ENCODE data around the gene DENND1B.
A peak's percentile ranks its signal among the peaks of the same experiment; 100 is the strongest.
"Not testable (repeated sequence)": the region's sequence is repeated elsewhere in the genome, so short reads cannot be mapped to it uniquely, and the experiment has no call there.

The DENND1B gene

DNA sequence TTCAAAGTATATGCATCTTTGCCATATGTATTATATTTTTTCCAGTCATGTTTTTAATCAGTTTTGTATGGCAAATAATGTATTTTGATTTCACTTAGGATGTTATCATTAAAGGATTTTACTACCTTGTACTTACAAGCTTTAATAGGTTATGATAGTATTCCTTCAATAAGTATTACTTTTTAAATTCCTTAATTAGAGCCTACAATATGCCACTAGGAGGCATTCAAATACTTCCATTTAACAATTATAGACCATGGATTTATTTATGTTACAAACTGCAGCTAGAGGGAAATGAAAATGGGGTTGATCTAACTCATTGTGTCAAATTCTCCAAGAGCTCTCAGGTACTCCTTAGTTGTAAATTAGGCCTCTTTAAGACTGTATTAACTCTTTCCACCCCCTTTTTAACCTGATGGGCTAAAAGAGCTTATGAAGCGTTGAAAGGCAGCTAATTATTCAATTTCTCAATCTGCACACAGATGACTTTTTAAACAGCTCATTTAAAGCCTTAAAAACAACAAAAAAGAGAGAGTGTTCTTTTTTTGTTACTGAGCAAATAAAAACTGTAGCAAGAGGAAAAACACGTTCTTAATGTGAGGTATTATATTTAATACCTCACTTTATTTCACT lies 156.2 kb downstream of the DENND1B start:
- peak; percentile 31 for DNase-seq

DNA sequence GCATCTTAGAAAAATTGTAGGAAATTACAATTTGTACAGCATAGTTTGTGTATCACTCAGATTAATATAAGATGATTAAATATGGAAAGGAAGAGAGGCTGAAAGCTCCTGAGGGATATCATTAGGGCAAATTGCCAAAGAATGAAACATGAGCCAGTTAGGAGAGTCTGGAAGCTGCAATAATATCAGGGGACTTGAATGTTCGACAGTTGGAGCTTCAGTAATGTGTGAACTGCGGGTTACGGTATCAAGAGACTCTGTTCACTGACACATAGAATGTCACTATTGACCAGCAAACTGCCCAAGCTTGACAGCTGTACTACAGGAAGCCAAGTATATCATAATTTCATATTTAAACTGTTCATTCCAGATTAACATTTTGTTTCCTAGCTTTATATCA lies 157.2 kb downstream of the DENND1B start:
- DNase-seq, result peak; percentile 1

DNA sequence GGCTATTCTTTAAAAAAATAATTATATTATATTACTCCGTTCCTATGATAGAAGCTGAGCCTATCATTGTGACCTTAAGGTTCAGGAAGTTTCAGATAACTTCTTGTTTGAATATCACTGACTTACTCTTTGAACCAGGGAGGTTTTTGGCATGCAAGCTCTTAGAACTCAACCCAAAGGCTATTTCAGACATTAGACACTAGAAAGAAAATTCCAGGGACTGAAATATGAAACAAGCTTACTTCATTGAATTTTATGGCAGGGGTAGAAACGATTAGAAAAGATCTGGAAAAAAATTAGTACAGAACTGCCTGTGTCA lies 159.6 kb downstream of the DENND1B start:
- DNase-seq, result no peak

DNA sequence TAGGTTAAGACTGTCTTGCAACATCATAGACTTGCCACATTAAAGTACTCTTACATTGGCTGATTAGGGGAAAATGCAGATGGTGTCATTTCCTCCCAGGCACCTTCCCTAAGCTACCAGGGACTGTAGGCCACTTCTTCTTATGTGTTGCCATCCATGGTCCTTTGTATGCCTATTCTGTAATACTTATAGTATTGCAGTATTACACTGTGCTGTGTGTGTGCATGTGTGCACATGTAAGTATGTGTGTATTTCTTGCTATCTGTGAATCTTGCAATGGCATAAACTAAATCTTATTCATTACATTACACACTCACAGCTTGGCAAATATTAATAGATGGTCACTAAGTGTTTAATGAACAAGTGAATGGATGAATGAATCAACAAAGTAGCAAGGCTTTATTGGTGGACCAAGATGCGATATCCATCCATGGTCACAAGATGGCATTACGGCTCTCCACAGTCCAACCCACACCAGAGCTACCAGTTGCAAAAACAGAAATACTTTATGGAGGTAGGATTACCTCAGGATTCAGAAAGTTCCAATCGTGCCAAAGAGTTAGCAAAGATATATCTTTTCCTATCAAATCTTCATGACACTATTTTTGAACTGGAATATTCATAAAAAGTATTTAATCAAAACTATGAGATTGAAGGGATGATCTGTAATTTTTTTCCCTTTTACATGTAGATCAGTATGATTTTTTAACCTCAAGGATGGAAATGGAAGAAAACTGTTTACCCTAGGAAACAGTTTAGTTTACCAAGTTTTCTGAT lies 160.2 kb downstream of the DENND1B start:
- DNase-seq, result peak; percentile 49

DNA sequence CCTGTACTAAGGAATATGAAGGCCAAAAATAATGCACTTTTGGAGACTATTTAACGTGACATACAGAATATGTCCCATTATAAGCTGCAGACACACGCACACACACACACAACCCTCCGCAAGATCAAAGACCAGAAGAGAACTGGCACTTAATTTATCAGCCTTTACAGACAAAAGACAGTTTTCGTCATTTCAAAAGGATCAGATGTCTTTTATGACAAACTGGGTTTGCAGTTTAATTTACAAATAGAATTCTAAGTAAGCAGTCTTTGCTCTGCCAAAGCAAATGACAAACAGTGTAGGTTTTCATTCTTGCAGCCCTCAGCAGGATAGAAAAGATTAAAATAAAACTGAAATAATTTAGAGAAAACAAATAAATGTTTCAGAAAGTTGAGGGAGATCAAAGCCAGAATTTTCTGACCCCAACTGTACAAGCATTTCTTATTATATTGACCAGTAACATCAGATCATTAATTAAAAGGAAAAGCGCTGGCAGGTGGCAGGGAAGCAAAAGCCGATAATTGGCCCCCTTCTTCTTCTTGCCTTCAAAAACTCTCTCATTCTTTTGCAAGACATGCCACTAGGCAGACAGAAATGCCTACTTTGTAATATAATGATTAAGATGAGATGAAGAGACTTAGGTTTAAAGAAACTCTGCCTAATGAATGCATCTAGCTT lies 169.0 kb downstream of the DENND1B start:
- no peak for DNase-seq

DNA sequence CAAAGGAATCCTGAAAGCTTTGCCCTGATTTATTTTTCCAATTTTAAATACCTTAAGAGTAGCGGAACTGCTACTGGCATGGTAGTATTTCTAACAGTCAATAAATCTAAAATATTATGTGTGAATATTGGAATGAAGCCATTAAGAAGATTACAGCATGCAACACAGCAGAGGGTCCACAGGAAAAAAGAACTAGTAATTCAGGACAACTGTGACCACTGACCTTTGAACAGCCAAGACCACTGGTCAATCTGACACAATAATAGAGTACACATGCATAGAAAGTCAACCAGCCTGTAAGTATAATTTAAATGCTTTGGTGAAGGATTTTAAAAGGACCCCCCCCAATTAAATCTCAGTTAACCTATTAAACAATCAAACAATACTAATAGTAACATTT lies 171.0 kb downstream of the DENND1B start:
- no peak for DNase-seq

DNA sequence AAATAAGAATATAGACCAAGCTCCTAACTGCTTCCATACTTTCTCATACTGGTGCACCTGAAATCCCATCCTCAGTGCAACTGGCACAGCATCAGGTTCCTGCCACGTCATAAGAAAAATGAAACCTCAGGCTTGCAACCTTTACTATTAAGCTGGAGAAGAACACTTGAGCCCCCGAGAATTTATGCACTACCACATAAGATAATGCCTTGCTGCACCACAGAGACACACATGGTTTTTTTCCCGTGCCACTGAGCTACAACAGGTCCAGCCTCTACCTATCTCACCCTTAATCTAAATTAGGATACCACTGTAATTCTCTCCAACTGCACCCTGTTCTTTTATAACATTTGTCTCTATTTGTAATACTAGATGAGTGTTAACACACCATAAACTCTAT lies 174.5 kb downstream of the DENND1B start:
- DNase-seq, result no peak

DNA sequence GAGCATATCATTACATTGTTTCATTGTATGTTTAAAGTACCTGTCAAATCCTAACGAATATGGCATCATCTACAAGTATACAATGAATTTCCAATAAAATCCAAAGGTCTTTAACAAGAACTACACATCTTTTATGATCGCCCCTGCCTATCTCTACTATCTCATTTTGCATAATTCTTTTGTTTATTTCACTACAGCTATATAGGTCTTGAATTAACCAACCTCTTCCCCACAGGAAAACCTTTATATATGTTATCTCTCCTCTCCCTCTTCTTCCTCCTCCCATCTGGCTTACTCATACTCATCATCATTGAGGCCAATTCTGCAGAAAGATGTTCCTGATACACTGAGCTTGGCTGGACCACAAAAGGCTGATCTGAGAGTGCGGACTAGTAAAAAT lies 175.5 kb downstream of the DENND1B start:
- no peak for DNase-seq

DNA sequence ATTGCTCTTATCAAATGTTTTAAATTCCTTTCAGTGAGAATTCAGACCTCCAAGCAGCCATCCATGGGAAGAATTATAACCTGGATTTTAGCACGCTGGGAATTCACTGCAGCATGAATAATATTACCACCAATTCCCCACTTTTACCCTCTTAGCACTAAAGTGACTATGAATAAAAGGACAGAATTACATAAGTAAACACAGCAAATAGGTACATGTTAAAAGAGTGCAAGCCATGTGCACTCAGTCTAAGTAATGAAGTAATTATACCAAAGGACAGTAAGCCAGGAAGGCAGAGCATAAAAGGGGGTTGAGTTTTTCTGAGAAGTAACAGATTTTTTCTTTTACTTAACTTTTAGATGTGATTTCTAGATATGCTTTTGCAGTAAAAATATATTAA lies 176.3 kb downstream of the DENND1B start:
- DNase-seq, result no peak

DNA sequence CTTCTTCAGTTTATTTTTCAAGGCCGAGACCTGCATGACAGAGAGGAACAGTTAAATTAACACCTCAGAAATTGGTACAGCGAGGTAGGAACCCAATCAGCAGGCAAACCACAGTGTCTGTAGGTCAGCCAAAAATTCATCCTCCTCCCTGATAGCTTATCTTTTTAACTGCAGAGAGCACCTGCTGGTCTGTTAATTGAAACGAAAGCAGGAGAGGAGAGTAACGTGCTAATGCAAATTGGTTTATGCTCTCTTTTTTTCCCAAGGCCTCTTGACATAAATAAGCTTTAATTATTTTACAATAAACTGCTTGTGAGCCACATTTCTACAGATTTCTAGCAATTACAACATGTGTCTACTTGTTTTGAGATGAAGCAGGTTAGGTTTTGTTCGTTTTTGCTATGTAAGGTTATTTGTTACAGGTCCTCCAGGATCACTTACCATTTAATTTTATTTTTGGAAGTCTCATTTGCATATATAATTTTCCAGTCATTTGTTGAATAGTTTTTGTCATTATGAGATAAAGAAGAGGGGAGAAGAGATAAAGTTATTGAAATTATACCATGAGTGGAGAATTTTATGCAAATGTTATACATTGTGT lies 179.9 kb downstream of the DENND1B start:
- no peak for DNase-seq

DNA sequence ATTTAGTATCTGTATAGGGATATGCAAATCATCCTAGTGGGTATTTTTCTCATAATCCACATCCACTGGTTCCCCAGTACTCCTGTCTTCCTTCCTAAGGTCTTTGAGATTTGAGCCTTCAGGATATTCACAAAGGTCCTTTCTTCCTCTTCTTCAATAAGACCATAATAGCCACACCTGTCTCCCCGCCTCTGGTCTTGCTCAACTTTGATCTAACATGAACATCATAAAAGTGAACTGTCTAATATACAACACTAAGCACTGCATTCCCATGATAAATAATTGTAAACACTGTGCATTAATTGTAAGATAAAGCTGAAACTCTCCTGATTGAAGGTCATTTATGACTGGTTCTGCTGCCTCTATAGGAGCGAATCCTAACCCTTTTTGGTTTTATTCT lies 184.6 kb downstream of the DENND1B start:
- DNase-seq, result no peak

DNA sequence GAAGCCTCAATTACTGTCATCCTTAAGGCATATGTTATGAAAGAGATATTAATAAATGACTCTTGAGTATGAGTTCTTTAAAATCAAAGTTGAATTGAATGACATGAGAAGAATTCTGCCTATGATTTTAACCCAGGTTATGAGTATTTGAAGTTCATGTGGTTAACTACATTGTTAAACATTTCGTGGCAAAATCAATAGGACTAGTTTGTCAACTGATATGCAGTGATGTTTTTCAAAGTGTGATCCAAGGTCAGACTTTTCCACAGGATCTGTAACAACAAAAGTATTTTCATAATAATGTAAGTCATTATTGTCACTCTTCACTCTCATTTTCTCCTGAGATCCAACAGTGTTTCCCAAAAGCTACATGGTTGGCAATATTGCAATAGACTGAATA lies 189.5 kb downstream of the DENND1B start:
- DNase-seq, result no peak

DNA sequence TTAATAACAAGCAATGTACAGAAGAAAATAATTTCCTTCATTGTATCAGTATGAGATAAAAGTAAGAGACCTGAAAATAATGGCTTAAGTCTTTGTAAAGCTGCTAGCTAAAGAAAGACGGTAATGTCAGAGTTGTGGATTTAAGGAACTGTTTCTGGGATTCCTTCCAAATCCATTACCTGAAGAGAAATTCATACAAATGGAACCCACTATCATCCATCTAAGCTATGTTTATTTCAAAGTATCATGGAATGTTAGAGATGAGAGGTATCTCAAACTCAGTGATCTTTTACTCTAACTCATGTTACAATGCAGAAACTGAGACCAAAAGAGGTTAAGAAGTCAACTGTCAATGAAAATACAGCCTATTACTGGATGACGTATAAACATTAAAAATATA lies 197.7 kb downstream of the DENND1B start:
- no peak for DNase-seq

DNA sequence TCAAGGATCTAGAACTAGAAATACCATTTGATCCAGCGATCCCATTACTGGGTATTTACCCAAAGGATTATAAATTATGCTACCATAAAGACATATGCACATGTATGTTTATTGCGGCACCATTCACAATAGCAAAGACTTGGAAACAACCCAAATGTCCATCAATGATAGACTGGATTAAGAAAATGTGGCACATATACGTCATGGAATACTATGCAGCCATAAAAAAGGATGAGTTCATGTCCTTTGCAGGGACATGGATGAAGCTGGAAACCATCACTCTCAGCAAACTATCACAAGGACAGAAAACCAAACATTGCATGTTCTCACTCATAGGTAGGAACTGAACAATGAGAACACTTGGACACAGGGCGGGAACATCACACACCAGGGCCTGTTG lies 199.7 kb downstream of the DENND1B start:
- not testable (repeated sequence) for DNase-seq

DNA sequence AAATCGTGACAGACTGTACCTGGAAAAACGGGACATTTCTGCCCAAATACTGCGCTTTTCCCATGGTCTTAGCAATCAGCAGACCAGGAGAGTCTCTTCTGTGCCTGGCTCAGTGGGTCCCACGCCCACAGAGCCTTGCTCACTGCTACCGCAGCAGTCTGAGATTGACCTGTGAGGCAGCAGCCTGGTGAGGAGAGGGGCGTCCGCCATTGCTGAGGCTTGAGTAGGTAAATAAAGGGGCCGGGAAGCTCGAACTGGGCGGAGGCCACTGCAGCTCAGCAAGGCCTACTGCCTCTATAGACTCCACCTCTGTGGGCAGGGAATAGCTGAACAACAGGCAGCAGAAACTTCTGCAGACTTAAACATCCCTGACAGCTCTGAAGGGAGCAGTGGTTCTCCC lies 203.1 kb downstream of the DENND1B start:
- DNase-seq, result no peak

DNA sequence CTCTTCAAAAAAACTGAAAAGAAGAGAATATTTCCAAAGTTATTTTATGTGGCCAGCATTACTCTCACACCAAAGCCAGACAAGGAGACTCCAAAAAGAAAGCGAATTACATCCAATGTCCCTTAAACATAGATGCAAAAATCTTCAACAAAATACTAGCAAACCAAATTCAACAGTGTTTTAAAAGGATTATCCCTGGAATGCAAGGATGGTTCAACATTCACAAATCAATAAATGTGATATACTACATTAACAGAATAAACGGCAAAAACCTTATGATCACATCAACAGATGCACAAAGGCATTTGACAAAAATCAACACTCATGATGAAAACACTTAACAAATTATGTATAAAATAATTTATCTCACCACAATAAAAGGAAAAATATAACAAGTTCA lies 207.8 kb downstream of the DENND1B start:
- DNase-seq, result no peak

DNA sequence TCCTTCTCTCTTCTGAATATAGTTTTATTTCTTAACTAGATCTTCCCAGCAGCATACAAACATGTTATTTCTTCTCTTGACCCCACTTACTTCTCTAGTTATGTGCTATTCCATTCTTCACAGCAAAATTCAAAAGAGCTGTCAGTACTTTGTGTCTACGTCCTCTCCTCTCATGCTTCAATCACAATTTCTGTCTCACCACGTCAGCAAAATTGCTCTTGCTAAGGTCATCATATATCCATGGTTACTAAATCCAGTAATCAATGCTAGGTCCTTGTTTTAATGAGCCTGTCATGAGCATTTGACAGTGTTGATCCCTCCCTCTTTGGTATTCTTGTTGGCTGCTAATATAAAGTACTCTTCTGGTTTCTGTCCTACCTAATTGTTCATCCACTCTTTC lies 214.2 kb downstream of the DENND1B start:
- DNase-seq, result no peak

DNA sequence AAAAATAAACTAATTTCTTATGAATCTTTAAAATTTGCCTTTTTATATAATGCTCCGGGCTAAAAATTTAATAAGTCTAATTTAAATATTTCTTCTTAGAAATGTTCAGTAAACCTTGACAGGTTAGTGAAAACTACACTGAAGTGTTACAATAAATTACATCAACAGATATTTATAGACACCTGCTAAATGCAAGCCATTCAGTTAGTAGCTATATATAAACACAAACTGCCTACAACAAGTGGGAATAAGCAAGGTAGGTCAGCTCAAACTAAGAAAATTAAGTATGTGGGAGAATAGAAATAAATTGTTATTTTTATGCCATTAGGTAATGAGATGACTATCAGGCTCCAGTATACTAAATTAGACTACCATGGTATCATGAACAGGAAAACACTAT lies 215.6 kb downstream of the DENND1B start:
- no peak for DNase-seq

DNA sequence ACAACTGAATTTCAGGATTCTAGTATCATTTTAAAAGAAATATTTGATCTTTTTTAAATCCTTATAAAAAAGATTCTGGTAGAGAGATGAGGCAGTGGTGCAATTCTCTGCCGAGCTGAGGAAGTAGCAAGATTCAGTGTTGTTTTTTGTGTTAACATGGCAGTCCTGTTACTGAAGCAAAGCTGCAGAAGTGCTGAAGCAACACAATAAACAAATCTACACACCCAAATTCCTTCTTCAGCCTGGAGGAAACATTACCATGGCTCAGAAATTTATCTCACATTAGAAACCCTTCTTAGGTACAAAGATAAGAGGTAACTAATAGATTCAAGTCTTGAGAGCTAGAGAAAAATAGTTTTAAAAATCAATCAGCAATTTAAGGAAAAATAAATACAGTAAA lies 216.0 kb downstream of the DENND1B start:
- DNase-seq, result no peak

DNA sequence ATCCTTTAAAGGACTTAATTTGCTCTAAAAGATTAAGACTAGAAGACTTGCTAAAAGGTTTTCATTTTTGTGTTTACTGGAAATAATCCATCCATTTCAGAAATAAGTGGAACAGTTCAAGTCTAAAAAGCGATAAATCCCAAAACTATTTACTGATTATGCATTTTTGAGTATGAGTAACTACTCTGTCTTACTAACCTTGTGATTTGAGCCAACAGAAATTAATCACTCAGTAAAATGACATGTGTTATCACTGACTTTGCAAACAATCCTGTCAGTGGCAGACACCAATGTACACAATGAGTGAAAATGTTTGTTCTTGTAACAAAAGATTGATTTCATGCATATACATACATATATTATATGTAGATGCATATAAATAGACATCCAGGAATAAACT lies 218.0 kb downstream of the DENND1B start:
- peak; percentile 35 for DNase-seq

DNA sequence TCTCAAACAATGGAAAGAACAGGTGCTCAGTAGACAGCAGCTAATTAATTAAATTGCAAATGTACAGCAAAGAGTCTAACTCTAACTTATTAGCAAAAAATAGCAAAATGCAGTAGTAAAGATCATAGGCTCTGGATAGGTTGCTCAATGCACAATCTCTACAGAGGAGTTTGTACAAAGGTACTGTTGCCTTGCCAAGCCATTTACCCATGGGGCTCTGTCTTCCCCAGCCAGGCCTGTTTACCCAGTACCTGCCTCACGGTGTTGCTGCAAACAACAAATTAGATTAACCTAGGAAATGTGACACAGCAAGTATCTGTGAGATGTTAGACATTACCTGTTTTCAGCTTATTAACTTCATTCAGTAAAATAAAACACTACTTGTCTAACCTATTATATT lies 222.0 kb downstream of the DENND1B start:
- no peak for DNase-seq

DNA sequence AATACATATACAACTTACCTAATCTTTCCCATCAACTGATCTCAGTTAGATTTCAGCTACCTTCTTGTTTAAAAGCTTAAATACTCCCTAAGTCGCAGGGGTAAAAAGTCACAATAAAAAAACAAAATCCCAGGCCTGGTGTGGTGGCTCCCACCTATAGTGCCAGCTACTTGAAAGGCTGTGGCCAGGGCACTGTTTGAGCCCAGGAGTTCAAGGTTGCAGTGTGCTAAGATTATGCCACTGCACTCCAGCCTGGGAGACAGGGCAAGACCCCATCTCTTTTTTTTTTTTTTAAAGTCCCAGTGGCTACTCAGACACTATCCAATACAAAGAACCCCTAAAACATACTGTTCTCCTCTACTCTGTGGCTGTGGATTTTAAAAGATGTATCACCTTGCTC lies 228.3 kb downstream of the DENND1B start:
- no peak for DNase-seq

DNA sequence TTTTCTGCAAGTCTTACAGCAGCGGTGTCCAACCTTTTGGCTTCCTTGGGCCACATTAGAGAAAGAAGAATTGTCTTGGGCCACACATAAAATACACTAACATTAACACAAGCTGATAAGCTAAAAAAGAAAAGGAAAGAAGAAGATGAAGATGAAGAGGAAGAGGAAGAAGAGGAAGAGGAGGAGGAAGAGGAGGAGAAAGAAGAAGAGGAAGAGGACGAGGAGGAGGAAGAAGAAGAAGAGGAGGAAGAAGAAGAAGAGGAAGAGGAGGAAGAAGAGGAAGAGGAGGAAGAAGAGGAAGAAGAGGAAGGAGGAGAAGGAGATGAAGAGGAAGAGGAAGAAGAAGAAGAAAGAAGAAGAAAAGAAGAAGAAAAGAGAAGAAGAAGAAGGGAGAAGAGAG lies 230.7 kb downstream of the DENND1B start:
- DNase-seq, result no peak

DNA sequence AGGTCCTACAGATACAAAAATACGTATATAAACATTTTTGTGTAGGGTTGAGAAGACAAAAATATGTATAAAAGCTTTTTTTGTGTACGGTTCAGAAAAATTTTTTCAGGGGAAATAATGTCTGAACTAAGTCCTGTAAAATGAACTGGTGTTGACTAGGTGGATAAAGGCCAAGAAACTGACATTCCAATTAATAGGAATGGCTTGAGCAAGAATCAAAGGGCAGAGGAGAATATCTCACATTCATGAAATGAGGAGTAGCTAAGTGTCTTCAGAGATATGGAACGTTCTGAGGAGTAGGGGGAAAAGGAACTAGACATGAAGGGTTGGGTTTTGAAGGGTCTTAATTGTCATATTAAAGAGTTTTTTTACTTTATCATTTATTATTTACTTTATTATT lies 231.2 kb downstream of the DENND1B start:
- DNase-seq, result no peak
